OCI-LY7 (cell line): ENCODE measurements around the gene PDHX.

Source experiments
- CTCF ChIP-seq: fragments of 200-600 bp; sonication (generic); conservative IDR thresholded peaks from 2 replicates; pipeline ENCODE4 v1.5.1; 2014; ENCODE audit warnings: mild to moderate bottlenecking, antibody characterized with exemption, low read length, moderate library complexity, mixed read lengths
- EZH2phosphoT487 ChIP-seq: fragments of 200-600 bp; sonication (generic); IDR thresholded peaks from 2 replicates; pipeline ENCODE4 v1.6.1; 2018; ENCODE audit warnings: low read depth, borderline replicate concordance, mild to moderate bottlenecking, mixed run types, antibody characterized with exemption, low read length, moderate library complexity, mixed read lengths

- TF ChIP-seq CTCF = no peak
- TF ChIP-seq EZH2phosphoT487 = no peak
These were observed 8.4 kb upstream of the PDHX start for GRCh38 chr11:34907934-34908593.
